Cortex of kidney (tissue), 1 donor: Measurements from ENCODE around the gene L3MBTL2.
"Not testable (repeated sequence)": the region's sequence is repeated elsewhere in the genome, so short reads cannot be mapped to it uniquely, and the experiment has no call there.

Source experiments
- DNase-seq: peaks from one replicate; lab custom pipeline; 2025; lab: John Stamatoyannopoulos, UW

The L3MBTL2 gene

GRCh38 chr22:41241133-41241676, 36.1 kb downstream of the L3MBTL2 start:
- DNase-seq = no peak

- DNase-seq = no peak
These were observed 37.4 kb downstream of the L3MBTL2 start for GRCh38 chr22:41242396-41243117.

GRCh38 chr22:41243361-41243760, 38.2 kb downstream of the L3MBTL2 start:
- DNase-seq = no peak

- no peak for DNase-seq
These were observed 40.9 kb downstream of the L3MBTL2 start for GRCh38 chr22:41245917-41246499.

GRCh38 chr22:41247703-41248102, 42.6 kb downstream of the L3MBTL2 start:
- DNase-seq = no peak

GRCh38 chr22:41248314-41248713, 43.2 kb downstream of the L3MBTL2 start:
- no peak for DNase-seq

GRCh38 chr22:41248758-41249157, 43.6 kb downstream of the L3MBTL2 start:
- no peak for DNase-seq

- DNase-seq = no peak
These were observed 44.3 kb downstream of the L3MBTL2 start for GRCh38 chr22:41249442-41249841.

- DNase-seq = no peak
These were observed 45.0 kb downstream of the L3MBTL2 start for GRCh38 chr22:41250127-41250526.

- DNase-seq = no peak
These were observed 47.3 kb downstream of the L3MBTL2 start for GRCh38 chr22:41252365-41252764.

- no peak for DNase-seq
These were observed 49.1 kb downstream of the L3MBTL2 start for GRCh38 chr22:41254230-41254629.

GRCh38 chr22:41256254-41257253, 51.4 kb downstream of the L3MBTL2 start:
- DNase-seq = no peak

GRCh38 chr22:41257696-41258095, 52.6 kb downstream of the L3MBTL2 start:
- no peak for DNase-seq

GRCh38 chr22:41259756-41260155, 54.6 kb downstream of the L3MBTL2 start:
- not testable (repeated sequence) for DNase-seq

- DNase-seq = no peak
These were observed 55.8 kb downstream of the L3MBTL2 start for GRCh38 chr22:41260871-41261270.

GRCh38 chr22:41261541-41262249, 56.6 kb downstream of the L3MBTL2 start:
- no peak for DNase-seq

GRCh38 chr22:41262250-41262765, 57.2 kb downstream of the L3MBTL2 start:
- DNase-seq = no peak

GRCh38 chr22:41263704-41264103, 58.6 kb downstream of the L3MBTL2 start:
- no peak for DNase-seq

- no peak for DNase-seq
These were observed 59.4 kb downstream of the L3MBTL2 start for GRCh38 chr22:41264408-41264941.

- DNase-seq = no peak
These were observed 62.8 kb downstream of the L3MBTL2 start for GRCh38 chr22:41267958-41268357.

GRCh38 chr22:41271787-41272186, 66.7 kb downstream of the L3MBTL2 start:
- no peak for DNase-seq
